Measurements from ENCODE around the gene YTHDF2.

GRCh38 chr1:28779751-28780408 is 43.1 kb downstream of the YTHDF2 start:
- TF ChIP-seq SCRT2 (tag by site-specific recombination; IDR thresholded peaks at IDR 0.05) (no peak), TSHZ1 (tag by site-specific recombination; IDR thresholded peaks at IDR 0.05; ENCODE audit: borderline replicate concordance) (no peak), ZNF2 (tag by site-specific recombination; IDR thresholded peaks at IDR 0.05) (no peak), ZNF747 (tag by site-specific recombination; IDR thresholded peaks at IDR 0.05) (no peak), ZBTB21 (tag by site-specific recombination; IDR thresholded peaks at IDR 0.05) (no peak), ZBTB11 (tag by site-specific recombination; conservative IDR thresholded peaks at IDR 0.05; ENCODE audit: low read depth) (no peak), ZNF639 (tag by site-specific recombination; IDR thresholded peaks at IDR 0.05) (no peak), CTCF (tag by site-specific recombination; IDR thresholded peaks at IDR 0.05) (no peak)
